ENCODE measurements around the gene SLC10A4. TPM values are rescaled to one million over a fixed set of nuclear protein-coding genes. Genes with fewer than 3 reads are reported as not detected.

The SLC10A4 gene
- total RNA-seq, 1 donor from 2014 or later: 6.6 TPM

DNA sequence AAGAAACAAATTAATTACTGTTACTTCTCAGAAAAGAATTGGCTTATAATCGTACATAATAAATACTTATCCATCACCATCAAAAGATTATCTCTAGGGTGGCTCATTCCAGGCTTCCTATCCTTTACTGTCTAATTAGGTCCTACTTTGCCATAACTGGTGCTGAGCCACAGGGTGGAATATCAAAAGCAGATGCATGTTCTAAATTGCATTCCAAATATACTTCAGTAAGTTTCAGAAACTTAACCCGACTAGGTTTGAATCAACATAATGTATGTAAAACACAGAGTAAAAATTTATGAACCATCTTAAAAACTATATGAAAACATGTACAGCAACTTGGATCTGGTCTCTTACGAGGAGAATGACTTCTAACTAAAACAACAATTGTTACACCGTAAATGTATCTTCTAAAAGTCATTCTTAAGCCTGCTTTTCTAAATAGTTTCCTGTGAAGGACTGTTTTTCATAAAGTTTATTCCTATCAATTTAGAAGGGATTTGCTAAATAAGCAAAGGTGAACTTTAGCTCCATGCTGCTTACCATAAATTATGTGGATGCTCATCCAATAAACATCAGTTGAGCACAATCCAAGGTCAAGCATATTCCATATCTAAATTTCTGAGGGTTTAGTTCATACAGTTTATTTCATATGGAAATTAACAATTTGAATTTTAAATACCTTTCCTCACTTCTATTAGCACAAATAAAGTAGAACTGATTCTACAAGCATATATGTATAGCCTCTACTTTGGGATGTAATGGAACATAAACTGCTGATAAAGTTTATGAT lies 20.3 kb downstream of the SLC10A4 start:
- Histone ChIP-seq H3K4me3 (no peak overlapping the region), H3K36me3 (peaks cover 0 to 13% of the 10 kb centered on the region in 2 donors), H3K27me3 (no peaks in the 10 kb centered on the region), H3K4me1 (no peaks in the 10 kb centered on the region), H3K27ac (no peak overlapping the region), H3K9me3 (no peaks in the 10 kb centered on the region)
- intact Hi-C loops (cut with DNase I): no loop called here
- DNase-seq (ENCODE audit: extremely low spot score in 2 of 2): no peak
- TF ChIP-seq, protein P1, sequence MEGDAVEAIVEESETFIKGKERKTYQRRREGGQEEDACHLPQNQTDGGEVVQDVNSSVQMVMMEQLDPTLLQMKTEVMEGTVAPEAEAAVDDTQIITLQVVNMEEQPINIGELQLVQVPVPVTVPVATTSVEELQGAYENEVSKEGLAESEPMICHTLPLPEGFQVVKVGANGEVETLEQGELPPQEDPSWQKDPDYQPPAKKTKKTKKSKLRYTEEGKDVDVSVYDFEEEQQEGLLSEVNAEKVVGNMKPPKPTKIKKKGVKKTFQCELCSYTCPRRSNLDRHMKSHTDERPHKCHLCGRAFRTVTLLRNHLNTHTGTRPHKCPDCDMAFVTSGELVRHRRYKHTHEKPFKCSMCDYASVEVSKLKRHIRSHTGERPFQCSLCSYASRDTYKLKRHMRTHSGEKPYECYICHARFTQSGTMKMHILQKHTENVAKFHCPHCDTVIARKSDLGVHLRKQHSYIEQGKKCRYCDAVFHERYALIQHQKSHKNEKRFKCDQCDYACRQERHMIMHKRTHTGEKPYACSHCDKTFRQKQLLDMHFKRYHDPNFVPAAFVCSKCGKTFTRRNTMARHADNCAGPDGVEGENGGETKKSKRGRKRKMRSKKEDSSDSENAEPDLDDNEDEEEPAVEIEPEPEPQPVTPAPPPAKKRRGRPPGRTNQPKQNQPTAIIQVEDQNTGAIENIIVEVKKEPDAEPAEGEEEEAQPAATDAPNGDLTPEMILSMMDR (IDR thresholded peaks at IDR 0.05): no peak
- TF ChIP-seq POLR2A (IDR thresholded peaks at IDR 0.05): no peak
- no peak for TF ChIP-seq POLR2AphosphoS5 (IDR thresholded peaks at IDR 0.05; ENCODE audit: insufficient read depth in 1 of 2, low read depth in 1 of 2)

DNA sequence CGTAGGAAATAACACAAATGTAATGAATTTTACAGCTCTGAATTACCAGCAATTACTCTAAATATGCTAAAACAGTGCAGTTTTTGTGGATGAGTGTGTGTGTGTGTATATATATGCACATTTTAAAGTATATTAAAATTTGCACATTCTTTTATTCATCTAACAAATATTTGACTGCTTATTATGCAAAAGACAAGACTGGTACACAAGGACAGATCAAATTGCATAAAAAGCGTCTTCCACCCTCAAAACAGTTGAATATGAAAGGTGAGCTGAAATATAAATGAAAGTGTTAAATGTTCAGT lies 20.8 kb downstream of the SLC10A4 start:
- Histone ChIP-seq H3K4me1 (no peaks in the 10 kb centered on the region), H3K9me3 (no peaks in the 10 kb centered on the region), H3K36me3 (peaks cover 0 to 16% of the 10 kb centered on the region in 2 donors), H3K27ac (no peak overlapping the region), H3K4me3 (no peak overlapping the region), H3K27me3 (no peaks in the 10 kb centered on the region)
- intact Hi-C loops (cut with DNase I): no loop called here
- TF ChIP-seq POLR2AphosphoS5 (IDR thresholded peaks at IDR 0.05; ENCODE audit: insufficient read depth in 1 of 2, low read depth in 1 of 2) (no peak), POLR2A (IDR thresholded peaks at IDR 0.05) (no peak)
- TF ChIP-seq, protein P1 (IDR thresholded peaks at IDR 0.05): no peak
- DNase-seq (ENCODE audit: extremely low spot score in 2 of 2): no peak

DNA sequence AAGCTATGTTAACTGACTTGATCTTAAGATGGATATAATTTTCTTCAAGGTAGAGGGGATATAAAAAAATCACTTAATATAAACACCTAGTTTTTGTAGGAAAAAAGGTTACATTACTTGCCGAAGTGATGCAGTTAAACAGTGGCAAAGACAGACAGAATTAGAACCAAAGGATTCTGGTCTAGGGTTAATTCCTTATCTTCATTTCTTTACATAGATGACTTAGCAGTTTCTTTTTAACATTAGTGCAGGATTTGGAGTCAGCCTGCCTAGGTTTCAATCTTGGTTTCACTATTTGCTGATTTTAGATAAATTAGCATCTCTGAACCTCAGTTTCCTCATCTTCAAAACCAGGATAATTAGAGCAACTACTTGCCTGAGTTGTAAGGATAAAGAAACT lies 21.2 kb downstream of the SLC10A4 start:
- Histone ChIP-seq H3K4me3 (no peak overlapping the region), H3K27me3 (no peaks in the 10 kb centered on the region), H3K4me1 (no peaks in the 10 kb centered on the region), H3K36me3 (peaks cover 0 to 20% of the 10 kb centered on the region in 2 donors), H3K27ac (no peak overlapping the region), H3K9me3 (no peaks in the 10 kb centered on the region)
- TF ChIP-seq, protein P1 (IDR thresholded peaks at IDR 0.05): no peak
- TF ChIP-seq POLR2AphosphoS5 (IDR thresholded peaks at IDR 0.05; ENCODE audit: insufficient read depth in 1 of 2, low read depth in 1 of 2) (no peak), POLR2A (IDR thresholded peaks at IDR 0.05) (no peak)
- intact Hi-C loops (cut with DNase I): no loop called here
- no peak for DNase-seq (ENCODE audit: extremely low spot score in 2 of 2)

DNA sequence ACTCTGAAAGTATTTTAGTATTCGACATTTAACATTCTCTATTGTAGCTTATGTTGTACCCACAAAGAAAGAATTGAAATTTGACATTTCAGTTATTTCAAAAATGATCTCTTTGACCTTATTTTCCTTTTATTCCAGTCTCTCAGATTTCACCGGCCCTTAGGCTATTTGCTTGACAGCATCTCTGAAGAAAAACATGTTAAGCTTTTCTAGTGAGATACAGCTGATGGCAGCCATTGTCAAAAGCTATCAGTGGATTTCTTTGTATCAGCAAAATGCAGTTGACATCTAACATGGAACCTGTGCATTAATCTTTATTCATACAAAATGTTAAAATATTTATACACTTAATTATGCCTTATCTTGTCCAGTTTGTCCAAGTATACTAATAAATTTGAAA lies 23.6 kb downstream of the SLC10A4 start:
- H3K9me3 ChIP-seq: no peaks in the 10 kb centered on the region
- TF ChIP-seq POLR2A (IDR thresholded peaks at IDR 0.05): no peak
- no peak for TF ChIP-seq POLR2AphosphoS5 (IDR thresholded peaks at IDR 0.05; ENCODE audit: insufficient read depth in 1 of 2, low read depth in 1 of 2)
- TF ChIP-seq, protein P1 (IDR thresholded peaks at IDR 0.05): no peak
- peaks cover 0 to 29% of the 10 kb centered on the region in 2 donors for H3K36me3 ChIP-seq
- intact Hi-C loops (cut with DNase I): no loop called here
- H3K4me1 ChIP-seq: no peaks in the 10 kb centered on the region
- no peaks in the 10 kb centered on the region for H3K27me3 ChIP-seq
- H3K4me3 ChIP-seq: no peak overlapping the region
- no peak for DNase-seq (ENCODE audit: extremely low spot score in 2 of 2)
- H3K27ac ChIP-seq: no peak overlapping the region

DNA sequence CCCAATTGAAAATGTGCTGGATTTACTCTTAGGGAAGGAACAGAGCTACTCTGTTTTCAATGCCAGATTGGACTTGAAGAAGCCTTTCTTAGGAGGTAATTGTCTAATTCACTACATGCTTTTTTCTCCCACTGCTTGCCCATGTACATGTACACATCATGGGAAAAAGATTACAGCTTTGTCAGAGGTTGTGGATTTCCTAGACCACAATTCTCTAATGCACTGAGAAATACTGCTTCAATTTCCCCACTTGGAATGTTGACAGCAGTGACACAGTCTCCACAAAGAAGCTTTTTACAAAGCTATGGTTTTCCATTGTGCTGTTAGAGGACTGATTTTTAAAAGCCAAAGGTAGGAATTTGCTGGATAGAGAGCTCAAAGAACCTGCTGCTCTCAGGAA lies 26.4 kb downstream of the SLC10A4 start:
- no peak for DNase-seq (ENCODE audit: extremely low spot score in 2 of 2)
- intact Hi-C loops (cut with DNase I): no loop called here
- no peaks in the 10 kb centered on the region for H3K9me3 ChIP-seq
- H3K4me1 ChIP-seq: no peaks in the 10 kb centered on the region
- H3K36me3 ChIP-seq: peaks cover 0 to 54% of the 10 kb centered on the region in 2 donors
- TF ChIP-seq POLR2AphosphoS5 (IDR thresholded peaks at IDR 0.05; ENCODE audit: insufficient read depth in 1 of 2, low read depth in 1 of 2) (no peak), POLR2A (IDR thresholded peaks at IDR 0.05) (no peak)
- TF ChIP-seq, protein P1 (IDR thresholded peaks at IDR 0.05): no peak
- H3K27me3 ChIP-seq: no peaks in the 10 kb centered on the region
- no peak overlapping the region for H3K27ac ChIP-seq
- no peak overlapping the region for H3K4me3 ChIP-seq

Measured in vagina (tissue), 2 donors.